ENCODE results near the gene FOXN3. TPM values are rescaled to one million over a fixed set of nuclear protein-coding genes. Genes with fewer than 3 reads are reported as not detected.

FOXN3 gene
- polyA plus RNA-seq = 10 to 100 TPM; 22.0 to 47.3 (median 43.3) TPM
- long read RNA-seq, donor 1 = 0 reads
- long read RNA-seq, donor 2, partial matches to known transcripts = 0 of 1 reads
- long read RNA-seq, donor 2, other reads (novel, unspliced or antisense) = 0 of 1 reads
- long read RNA-seq, donor 3, transcript FOXN3-214 (6 exons, 2,692 nt) = major isoform, 5 of 10 reads
- long read RNA-seq, donor 3, partial matches to known transcripts = 0 of 10 reads
- long read RNA-seq, donor 3, other reads (novel, unspliced or antisense) = 0 of 10 reads
- long read RNA-seq, donor 4 = 0 reads
- long read RNA-seq, donor 5, partial matches to known transcripts = 0 of 3 reads
- long read RNA-seq, donor 5, other reads (novel, unspliced or antisense) = 0 of 3 reads
- long read RNA-seq, donor 6, partial matches to known transcripts = 0 of 9 reads
- long read RNA-seq, donor 6, other reads (novel, unspliced or antisense) = 0 of 9 reads
- long read RNA-seq, donor 7 = 0 reads
- long read RNA-seq, donor 8, partial matches to known transcripts = 0 of 1 reads
- long read RNA-seq, donor 8, other reads (novel, unspliced or antisense) = 0 of 1 reads
- long read RNA-seq, donor 9, partial matches to known transcripts = 0 of 1 reads
- long read RNA-seq, donor 9, other reads (novel, unspliced or antisense) = 0 of 1 reads
- long read RNA-seq, donor 10, partial matches to known transcripts = 0 of 7 reads
- long read RNA-seq, donor 10, other reads (novel, unspliced or antisense) = 0 of 7 reads

- Histone ChIP-seq H3K36me3 (ENCODE audit: control insufficient read depth in 3 of 3, insufficient read depth in 2 of 3, low read depth in 1 of 3, low read length in 3 of 3) (peaks cover 0 to 8% (median 0%) of the 10 kb centered on the region in 3 donors), H3K27me3 (ENCODE audit: control insufficient read depth in 3 of 3, insufficient read depth in 3 of 3, low read length in 3 of 3) (no peaks in the 10 kb centered on the region), H3K4me3 (ENCODE audit: low read depth in 1 of 3, low read length in 3 of 3) (peak within 1 kb of the TSS; percentile 75 to 98 (median 90)), H3K9me3 (ENCODE audit: control insufficient read depth in 2 of 2, insufficient read depth in 1 of 2, low read depth in 1 of 2, low read length in 1 of 2) (no peaks in the 10 kb centered on the region), H3K4me1 (ENCODE audit: control insufficient read depth in 3 of 3, insufficient read depth in 2 of 3, low read depth in 1 of 3, low read length in 2 of 3) (peaks cover 11 to 16% (median 14%) of the 10 kb centered on the region in 3 donors), H3K27ac (ENCODE audit: low read depth in 1 of 3, low read length in 2 of 3) (peak within 1 kb of the TSS; percentile 91 to 97 (median 95))
- no peak for FAIRE-seq
- 0 to 1% (median 0%) methylated on average over 21 to 54 of the region's 54 CpGs for WGBS, 3 donors
- DNase-seq = peak; percentile 93 to 97
These were observed at the start of gene FOXN3 for GRCh38 chr14:89417091-89417464. Gene FOXN3, minus strand, starts transcription at chr14:89417233. Its CDS starts 4,757 bp downstream, at chr14:89412476.

GRCh38 chr14:89466484-89466883 lies 49.5 kb upstream of the FOXN3 start:
- Histone ChIP-seq H3K4me3 (ENCODE audit: low read depth in 1 of 3, low read length in 3 of 3) (no peak overlapping the region), H3K27ac (ENCODE audit: low read depth in 1 of 3, low read length in 2 of 3) (no peak overlapping the region), H3K4me1 (ENCODE audit: control insufficient read depth in 3 of 3, insufficient read depth in 2 of 3, low read depth in 1 of 3, low read length in 2 of 3) (peaks cover 0 to 9% (median 4%) of the 10 kb centered on the region in 3 donors), H3K27me3 (ENCODE audit: control insufficient read depth in 3 of 3, insufficient read depth in 3 of 3, low read length in 3 of 3) (no peaks in the 10 kb centered on the region), H3K36me3 (ENCODE audit: control insufficient read depth in 3 of 3, insufficient read depth in 2 of 3, low read depth in 1 of 3, low read length in 3 of 3) (peaks cover 0 to 6% (median 0%) of the 10 kb centered on the region in 3 donors), H3K9me3 (ENCODE audit: control insufficient read depth in 2 of 2, insufficient read depth in 1 of 2, low read depth in 1 of 2, low read length in 1 of 2) (no peaks in the 10 kb centered on the region)
- FAIRE-seq (no peak), DNase-seq (peak in 1 of 2 donors; percentile 42)
- WGBS, 3 donors = 80 to 87% (median 82%) methylated on average over 5 of the region's 5 CpGs

- Histone ChIP-seq H3K4me1 (ENCODE audit: control insufficient read depth in 3 of 3, insufficient read depth in 2 of 3, low read depth in 1 of 3, low read length in 2 of 3) (peaks cover 0 to 9% (median 4%) of the 10 kb centered on the region in 3 donors), H3K27ac (ENCODE audit: low read depth in 1 of 3, low read length in 2 of 3) (no peak overlapping the region), H3K27me3 (ENCODE audit: control insufficient read depth in 3 of 3, insufficient read depth in 3 of 3, low read length in 3 of 3) (no peaks in the 10 kb centered on the region), H3K9me3 (ENCODE audit: control insufficient read depth in 2 of 2, insufficient read depth in 1 of 2, low read depth in 1 of 2, low read length in 1 of 2) (no peaks in the 10 kb centered on the region), H3K4me3 (ENCODE audit: low read depth in 1 of 3, low read length in 3 of 3) (no peak overlapping the region), H3K36me3 (ENCODE audit: control insufficient read depth in 3 of 3, insufficient read depth in 2 of 3, low read depth in 1 of 3, low read length in 3 of 3) (peaks cover 0 to 6% (median 0%) of the 10 kb centered on the region in 3 donors)
- DNase-seq (no peak), FAIRE-seq (no peak)
- 67 to 75% (median 74%) methylated on average over 5 of the region's 5 CpGs for WGBS, 3 donors
These were observed 48.8 kb upstream of the FOXN3 start for GRCh38 chr14:89465876-89466275.

DNA sequence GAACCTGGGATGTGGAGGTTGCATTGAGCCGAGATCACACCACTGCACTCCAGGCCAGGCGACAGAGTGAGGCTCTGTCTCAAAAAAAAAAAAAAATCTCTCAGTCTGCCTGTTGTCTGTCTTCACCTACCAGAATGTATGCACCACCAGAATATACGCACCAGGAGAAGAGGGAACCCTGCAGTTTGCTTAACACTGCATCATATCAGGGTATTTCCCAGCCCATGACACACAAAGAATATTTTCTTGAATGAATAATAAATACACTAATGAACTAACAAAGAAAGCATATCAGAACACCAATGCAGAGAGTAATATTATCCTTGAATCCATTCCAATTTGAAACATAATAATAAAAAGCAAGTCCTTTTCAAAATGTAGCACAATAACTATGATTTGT lies 44.2 kb upstream of the FOXN3 start:
- Histone ChIP-seq H3K9me3 (ENCODE audit: control insufficient read depth in 2 of 2, insufficient read depth in 1 of 2, low read depth in 1 of 2, low read length in 1 of 2) (no peaks in the 10 kb centered on the region), H3K27me3 (ENCODE audit: control insufficient read depth in 3 of 3, insufficient read depth in 3 of 3, low read length in 3 of 3) (no peaks in the 10 kb centered on the region), H3K4me3 (ENCODE audit: low read depth in 1 of 3, low read length in 3 of 3) (no peak overlapping the region), H3K36me3 (ENCODE audit: control insufficient read depth in 3 of 3, insufficient read depth in 2 of 3, low read depth in 1 of 3, low read length in 3 of 3) (no peaks in the 10 kb centered on the region), H3K4me1 (ENCODE audit: control insufficient read depth in 3 of 3, insufficient read depth in 2 of 3, low read depth in 1 of 3, low read length in 2 of 3) (peaks cover 0 to 4% (median 3%) of the 10 kb centered on the region in 3 donors), H3K27ac (ENCODE audit: low read depth in 1 of 3, low read length in 2 of 3) (no peak overlapping the region)
- FAIRE-seq (no peak), DNase-seq (no peak)
- 94 to 100% (median 97%) methylated on average over 3 of the region's 3 CpGs for WGBS, 3 donors

- no peak for FAIRE-seq
These were observed 41.8 kb upstream of the FOXN3 start for GRCh38 chr14:89458713-89459420.

DNA sequence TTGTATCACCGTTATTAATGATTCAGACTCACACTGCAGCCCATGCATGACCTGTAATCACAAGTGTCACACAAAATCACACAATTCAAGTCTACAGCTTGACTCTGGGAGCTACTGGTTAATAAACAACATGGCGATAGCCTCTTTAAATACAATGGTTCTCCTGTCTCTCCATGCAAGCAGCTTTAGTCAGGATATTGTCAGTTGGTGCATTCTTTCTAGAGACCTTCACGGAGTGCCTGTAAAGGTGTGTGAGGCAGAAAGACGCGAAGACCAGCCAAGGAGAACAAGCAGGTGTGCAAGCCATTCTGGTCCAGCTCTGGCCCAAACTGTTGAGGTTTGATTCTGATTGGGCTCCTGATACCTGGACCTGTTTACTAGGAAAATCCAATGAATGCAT lies 40.0 kb upstream of the FOXN3 start:
- 96 to 97% (median 97%) methylated on average over 5 of the region's 5 CpGs for WGBS, 3 donors
- no peaks in the 10 kb centered on the region for H3K9me3 ChIP-seq (ENCODE audit: control insufficient read depth in 2 of 2, insufficient read depth in 1 of 2, low read depth in 1 of 2, low read length in 1 of 2)

More at GRCh38 chr14:89458713-89459420, 41.8 kb upstream of the FOXN3 start:
- peaks cover 0 to 9% (median 3%) of the 10 kb centered on the region in 3 donors for H3K4me1 ChIP-seq (ENCODE audit: control insufficient read depth in 3 of 3, insufficient read depth in 2 of 3, low read depth in 1 of 3, low read length in 2 of 3)
- no peaks in the 10 kb centered on the region for H3K36me3 ChIP-seq (ENCODE audit: control insufficient read depth in 3 of 3, insufficient read depth in 2 of 3, low read depth in 1 of 3, low read length in 3 of 3)
- no peak overlapping the region for H3K4me3 ChIP-seq (ENCODE audit: low read depth in 1 of 3, low read length in 3 of 3)
- WGBS, 3 donors = 62 to 76% (median 72%) methylated on average over 5 of the region's 5 CpGs
- H3K27me3 ChIP-seq (ENCODE audit: control insufficient read depth in 3 of 3, insufficient read depth in 3 of 3, low read length in 3 of 3) = no peaks in the 10 kb centered on the region
- DNase-seq = no peak
- no peak overlapping the region for H3K27ac ChIP-seq (ENCODE audit: low read depth in 1 of 3, low read length in 2 of 3)
- H3K9me3 ChIP-seq (ENCODE audit: control insufficient read depth in 2 of 2, insufficient read depth in 1 of 2, low read depth in 1 of 2, low read length in 1 of 2) = no peaks in the 10 kb centered on the region

DNA sequence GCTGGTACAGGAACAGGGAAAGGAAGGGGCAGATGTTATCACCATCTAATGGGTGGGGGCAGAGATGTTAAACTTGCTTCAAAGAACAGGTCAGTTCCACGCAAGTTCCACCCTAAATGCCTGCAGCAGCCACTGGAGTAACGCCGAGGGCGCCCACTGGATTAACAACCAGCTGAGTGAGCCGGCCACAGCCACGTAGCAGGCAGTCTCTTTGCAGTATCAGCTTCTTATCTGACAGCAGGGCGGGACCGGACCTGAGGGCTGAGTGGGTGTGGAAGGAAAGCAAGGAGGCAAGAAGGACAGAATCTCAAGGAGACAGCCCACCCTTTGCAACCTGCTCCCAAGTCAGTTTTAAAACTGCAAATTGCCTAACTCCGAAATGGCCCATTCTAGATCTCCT lies 38.4 kb upstream of the FOXN3 start:
- FAIRE-seq = no peak
- Histone ChIP-seq H3K4me3 (ENCODE audit: low read depth in 1 of 3, low read length in 3 of 3) (no peak overlapping the region), H3K27me3 (ENCODE audit: control insufficient read depth in 3 of 3, insufficient read depth in 3 of 3, low read length in 3 of 3) (no peaks in the 10 kb centered on the region), H3K4me1 (ENCODE audit: control insufficient read depth in 3 of 3, insufficient read depth in 2 of 3, low read depth in 1 of 3, low read length in 2 of 3) (peaks cover 0 to 9% (median 3%) of the 10 kb centered on the region in 3 donors), H3K27ac (ENCODE audit: low read depth in 1 of 3, low read length in 2 of 3) (peak overlapping the region; percentile 30 to 40 (median 38)), H3K9me3 (ENCODE audit: control insufficient read depth in 2 of 2, insufficient read depth in 1 of 2, low read depth in 1 of 2, low read length in 1 of 2) (no peaks in the 10 kb centered on the region), H3K36me3 (ENCODE audit: control insufficient read depth in 3 of 3, insufficient read depth in 2 of 3, low read depth in 1 of 3, low read length in 3 of 3) (peaks cover 0 to 3% (median 2%) of the 10 kb centered on the region in 3 donors)
- peak; percentile 76 to 91 for DNase-seq
- WGBS, 3 donors = 10 to 51% (median 22%) methylated on average over 9 of the region's 9 CpGs

More for the DNA sequence above, 40.0 kb upstream of the FOXN3 start:
- FAIRE-seq (no peak), DNase-seq (no peak)
- Histone ChIP-seq H3K4me3 (ENCODE audit: low read depth in 1 of 3, low read length in 3 of 3) (no peak overlapping the region), H3K27me3 (ENCODE audit: control insufficient read depth in 3 of 3, insufficient read depth in 3 of 3, low read length in 3 of 3) (no peaks in the 10 kb centered on the region), H3K27ac (ENCODE audit: low read depth in 1 of 3, low read length in 2 of 3) (no peak overlapping the region), H3K4me1 (ENCODE audit: control insufficient read depth in 3 of 3, insufficient read depth in 2 of 3, low read depth in 1 of 3, low read length in 2 of 3) (peaks cover 0 to 9% (median 3%) of the 10 kb centered on the region in 3 donors), H3K36me3 (ENCODE audit: control insufficient read depth in 3 of 3, insufficient read depth in 2 of 3, low read depth in 1 of 3, low read length in 3 of 3) (peaks cover 0 to 3% (median 2%) of the 10 kb centered on the region in 3 donors)

GRCh38 chr14:89454996-89455395 lies 38.0 kb upstream of the FOXN3 start:
- Histone ChIP-seq H3K9me3 (ENCODE audit: control insufficient read depth in 2 of 2, insufficient read depth in 1 of 2, low read depth in 1 of 2, low read length in 1 of 2) (no peaks in the 10 kb centered on the region), H3K27ac (ENCODE audit: low read depth in 1 of 3, low read length in 2 of 3) (peak overlapping the region in 1 of 3 donors; percentile 30), H3K4me1 (ENCODE audit: control insufficient read depth in 3 of 3, insufficient read depth in 2 of 3, low read depth in 1 of 3, low read length in 2 of 3) (peaks cover 0 to 9% (median 3%) of the 10 kb centered on the region in 3 donors), H3K4me3 (ENCODE audit: low read depth in 1 of 3, low read length in 3 of 3) (no peak overlapping the region), H3K27me3 (ENCODE audit: control insufficient read depth in 3 of 3, insufficient read depth in 3 of 3, low read length in 3 of 3) (no peaks in the 10 kb centered on the region), H3K36me3 (ENCODE audit: control insufficient read depth in 3 of 3, insufficient read depth in 2 of 3, low read depth in 1 of 3, low read length in 3 of 3) (peaks cover 0 to 3% (median 2%) of the 10 kb centered on the region in 3 donors)
- FAIRE-seq = no peak
- no peak for DNase-seq
- WGBS, 3 donors = 83 to 86% (median 85%) methylated on average over 10 of the region's 10 CpGs

All from small intestine (tissue), 16 donors.